Keratinocyte (primary cell): ENCODE data around the gene HDAC8. TPM values are rescaled to one million over a fixed set of nuclear protein-coding genes. Genes with fewer than 3 reads are reported as not detected.

Experiments
- DNase-seq: peaks from one replicate; pipeline ENCODE4 v3.0.0-alpha.2; 2011; ENCODE audit warnings: low read depth, missing footprints, low spot score
- FAIRE-seq: peaks from 2 replicates; lab custom pipeline; 2011; peaks lifted over from hg19 to GRCh38; lab: Jason Lieb, UNC
- H2AFZ ChIP-seq: 2 replicates; pipeline ENCODE4 v1.6.0; 2012; ENCODE audit warnings: low read length, control low read depth, inconsistent platforms; ENCODE audit not compliant: control insufficient read depth
- H3K27ac ChIP-seq: 2 replicates; pipeline ENCODE4 v1.5.1; 2011; ENCODE audit warnings: low read length; ENCODE audit not compliant: control insufficient read depth, insufficient read depth
- H3K27me3 ChIP-seq: 3 replicates; pipeline ENCODE4 v1.6.0; 2011; ENCODE audit warnings: low read length; ENCODE audit not compliant: control insufficient read depth, insufficient read depth; ENCODE audit errors: extremely low read depth
- H3K36me3 ChIP-seq, 2 experiments: 2 replicates in 1 of 2; 3 replicates in 1 of 2; pipeline ENCODE4 v1.5.1; 2011; ENCODE audit warnings: low read length in 2 of 2, mild to moderate bottlenecking in 1 of 2; ENCODE audit not compliant: control insufficient read depth in 2 of 2, insufficient read depth in 2 of 2; ENCODE audit errors: extremely low read depth in 1 of 2
- H3K4me1 ChIP-seq: 3 replicates; pipeline ENCODE4 v1.5.1; 2011; ENCODE audit warnings: low read length; ENCODE audit not compliant: control insufficient read depth, insufficient read depth; ENCODE audit errors: extremely low read depth
- H3K4me2 ChIP-seq: 3 replicates; pipeline ENCODE4 v1.6.0; 2011; ENCODE audit warnings: low read depth, low read length; ENCODE audit not compliant: control insufficient read depth, insufficient read depth; ENCODE audit errors: extremely low read depth
- H3K4me3 ChIP-seq, 3 experiments: fragments of 200-600 bp in 1 of 3; sonication (generic) in 1 of 3; 2 replicates in 2 of 3; 3 replicates in 1 of 3; pipeline ENCODE4 v1.5.1; 2011 to 2016; ENCODE audit warnings: low read length in 3 of 3, mild to moderate bottlenecking in 3 of 3, control low read depth in 2 of 3, inconsistent platforms in 1 of 3, low read depth in 1 of 3, mixed read lengths in 1 of 3, mixed run types in 1 of 3, moderate library complexity in 1 of 3; ENCODE audit not compliant: control insufficient read depth in 2 of 3, insufficient read depth in 2 of 3; ENCODE audit errors: extremely low read depth in 1 of 3
- H3K79me2 ChIP-seq: 2 replicates; pipeline ENCODE4 v1.6.0; 2012; ENCODE audit warnings: low read length; ENCODE audit not compliant: control insufficient read depth, insufficient read depth
- H3K9ac ChIP-seq: 3 replicates; pipeline ENCODE4 v1.6.0; 2011; ENCODE audit warnings: low read length; ENCODE audit not compliant: control insufficient read depth, insufficient read depth; ENCODE audit errors: extremely low read depth
- H3K9me1 ChIP-seq: 3 replicates; pipeline ENCODE4 v1.6.0; 2011; ENCODE audit warnings: low read length; ENCODE audit not compliant: control insufficient read depth, insufficient read depth; ENCODE audit errors: extremely low read depth
- H3K9me3 ChIP-seq: 2 replicates; pipeline ENCODE4 v1.5.1; 2012; ENCODE audit warnings: low read depth, low read length; ENCODE audit not compliant: control insufficient read depth
- H4K20me1 ChIP-seq: 3 replicates; pipeline ENCODE4 v1.6.0; 2011; ENCODE audit warnings: low read length; ENCODE audit not compliant: control insufficient read depth, insufficient read depth; ENCODE audit errors: extremely low read depth
- EZH2 ChIP-seq: IDR thresholded peaks from one replicate; pipeline ENCODE4 v1.6.1; 2012; ENCODE audit warnings: inconsistent platforms, mild to moderate bottlenecking, low read length, moderate library complexity
- dilution Hi-C: fragments of 300-500 bp; cut with MboI; formaldehyde crosslinking; loops from one replicate; pipeline ENCODE4 v1.7.0; 2020; ENCODE audit warnings: low sequenced_read_pairs; ENCODE audit not compliant: extremely low pct_ligation_motif_present
- polyA plus RNA-seq, 5 experiments: library from polyadenylated mRNA; depleted of rRNA in 3 of 5; stranded (reverse) in 3 of 5; stranded (forward) in 1 of 5; unstranded in 1 of 5; fragments of >200 nt; gene quantifications; 1 replicate in 1 of 5; 2 replicates in 3 of 5; 3 replicates in 1 of 5; pipeline versions ENCODE4 v1.2.1 to v1.2.3, GENCODE V29; 2011 to 2012; ENCODE audit warnings: missing spikeins in 2 of 5, low read depth in 1 of 5, low replicate concordance in 1 of 5
- TF ChIP-seq, protein P1 (sequence below), 3 experiments: IDR thresholded peaks in 1 of 3; conservative IDR thresholded peaks in 1 of 3; optimal IDR thresholded peaks in 1 of 3; 2 replicates in 2 of 3; 3 replicates in 1 of 3; pipeline versions ENCODE3 to v1.5.1; 2011; ENCODE audit warnings: low read length in 3 of 3, mild to moderate bottlenecking in 3 of 3, moderate library complexity in 2 of 3, control low read depth in 1 of 3, inconsistent platforms in 1 of 3; ENCODE audit not compliant: insufficient read depth in 2 of 3; ENCODE audit errors: extremely low read depth in 1 of 3

HDAC8 gene
- polyA plus RNA-seq, 1 donor (not counting 4 experiments of a cell fraction or from before 2014, with no cell fraction given): 27.3 TPM

DNA sequence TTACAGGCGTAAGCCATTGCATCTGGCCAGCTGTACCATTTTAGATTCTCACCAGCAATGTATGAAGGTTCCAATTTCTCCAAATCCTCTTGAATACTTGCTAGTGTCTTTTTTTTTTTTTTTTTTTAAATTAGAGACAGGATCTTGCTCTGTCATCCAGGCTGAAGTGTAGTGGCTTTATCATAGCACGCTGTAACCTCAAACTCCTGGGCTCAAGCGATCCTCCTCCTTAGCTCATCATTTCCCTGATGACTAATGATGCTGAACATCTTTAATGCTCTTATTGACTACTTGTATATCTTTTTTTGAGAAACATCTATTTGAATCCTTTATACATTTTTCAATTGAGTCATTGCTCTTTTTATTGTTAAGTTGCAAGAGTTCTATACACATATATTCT, 40.3 kb downstream of the HDAC8 start:
- Histone ChIP-seq H3K79me2 (no peaks in the 10 kb centered on the region), H2AFZ (no peak overlapping the region), H3K4me2 (no peak overlapping the region), H3K27me3 (peaks cover 9% of the 10 kb centered on the region), H4K20me1 (no peaks in the 10 kb centered on the region), H3K36me3 (no peaks in the 10 kb centered on the region), H3K4me1 (no peaks in the 10 kb centered on the region), H3K9me1 (no peaks in the 10 kb centered on the region), H3K9ac (no peak overlapping the region), H3K27ac (no peak overlapping the region), H3K4me3 (no peak overlapping the region), H3K9me3 (no peaks in the 10 kb centered on the region)
- dilution Hi-C loops: no loop called here
- FAIRE-seq: no peak
- no peak for DNase-seq
- TF ChIP-seq EZH2: no peak
- TF ChIP-seq, protein P1, sequence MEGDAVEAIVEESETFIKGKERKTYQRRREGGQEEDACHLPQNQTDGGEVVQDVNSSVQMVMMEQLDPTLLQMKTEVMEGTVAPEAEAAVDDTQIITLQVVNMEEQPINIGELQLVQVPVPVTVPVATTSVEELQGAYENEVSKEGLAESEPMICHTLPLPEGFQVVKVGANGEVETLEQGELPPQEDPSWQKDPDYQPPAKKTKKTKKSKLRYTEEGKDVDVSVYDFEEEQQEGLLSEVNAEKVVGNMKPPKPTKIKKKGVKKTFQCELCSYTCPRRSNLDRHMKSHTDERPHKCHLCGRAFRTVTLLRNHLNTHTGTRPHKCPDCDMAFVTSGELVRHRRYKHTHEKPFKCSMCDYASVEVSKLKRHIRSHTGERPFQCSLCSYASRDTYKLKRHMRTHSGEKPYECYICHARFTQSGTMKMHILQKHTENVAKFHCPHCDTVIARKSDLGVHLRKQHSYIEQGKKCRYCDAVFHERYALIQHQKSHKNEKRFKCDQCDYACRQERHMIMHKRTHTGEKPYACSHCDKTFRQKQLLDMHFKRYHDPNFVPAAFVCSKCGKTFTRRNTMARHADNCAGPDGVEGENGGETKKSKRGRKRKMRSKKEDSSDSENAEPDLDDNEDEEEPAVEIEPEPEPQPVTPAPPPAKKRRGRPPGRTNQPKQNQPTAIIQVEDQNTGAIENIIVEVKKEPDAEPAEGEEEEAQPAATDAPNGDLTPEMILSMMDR (optimal IDR thresholded peaks at IDR 0.05 in 1 of 3, IDR thresholded peaks at IDR 0.05 in 1 of 3, conservative IDR thresholded peaks at IDR 0.05 in 1 of 3; ENCODE audit: extremely low read depth in 1 of 3, insufficient read depth in 2 of 3, low read length in 3 of 3): no peak

DNA sequence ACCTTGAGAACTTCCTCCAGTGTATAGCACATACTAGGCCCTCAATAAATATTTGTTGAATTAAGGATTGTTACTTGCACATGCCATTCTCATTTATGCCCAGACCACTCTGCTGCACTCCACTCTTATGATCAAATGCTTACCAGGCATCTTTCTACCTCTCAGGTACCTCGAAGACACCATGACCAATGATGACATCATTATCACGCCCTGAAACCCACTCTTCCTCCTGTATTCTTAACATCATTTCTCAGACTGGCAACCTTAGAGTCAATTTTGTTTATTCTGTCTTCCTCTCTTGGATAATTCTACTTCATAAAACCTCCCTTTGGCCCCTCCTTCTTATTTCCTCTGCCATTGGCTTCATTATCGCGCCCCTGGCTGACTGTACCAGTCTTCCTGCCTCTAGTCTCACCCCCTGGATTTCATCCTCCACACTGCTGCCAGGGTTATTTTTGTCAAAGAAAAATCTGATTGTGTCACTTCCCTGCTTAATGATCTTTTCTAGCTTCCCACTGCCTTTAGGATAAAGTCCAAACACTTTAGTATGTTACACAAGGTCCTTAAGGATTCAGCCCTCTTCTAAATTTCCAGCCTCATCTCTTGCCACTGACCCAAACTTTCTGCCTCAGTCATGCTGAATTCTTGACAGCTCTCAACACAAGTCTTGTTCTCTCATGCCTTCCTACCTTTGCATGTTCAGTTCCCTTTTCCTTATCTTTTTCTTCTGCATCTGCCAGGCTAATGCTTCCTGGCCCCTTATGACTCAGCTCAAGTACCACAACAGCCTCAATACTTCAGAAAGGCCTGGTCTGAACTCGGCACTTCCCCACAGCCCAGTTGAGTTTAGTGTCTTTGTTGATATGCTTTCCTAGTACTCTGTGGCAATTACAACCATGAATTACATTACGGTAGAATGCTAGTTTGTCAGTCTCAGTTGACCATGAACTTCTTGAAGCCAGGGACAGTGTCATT, 45.8 kb downstream of the HDAC8 start:
- FAIRE-seq: no peak
- Histone ChIP-seq H3K27ac (no peak overlapping the region), H2AFZ (no peak overlapping the region), H3K4me2 (no peak overlapping the region), H3K9me1 (no peaks in the 10 kb centered on the region), H3K79me2 (no peaks in the 10 kb centered on the region), H3K9me3 (no peaks in the 10 kb centered on the region), H3K4me1 (peaks cover 5% of the 10 kb centered on the region), H3K36me3 (no peaks in the 10 kb centered on the region), H4K20me1 (no peaks in the 10 kb centered on the region), H3K9ac (no peak overlapping the region), H3K4me3 (no peak overlapping the region), H3K27me3 (peaks cover 9% of the 10 kb centered on the region)
- dilution Hi-C loops: no loop called here
- no peak for DNase-seq
- TF ChIP-seq EZH2: no peak
- TF ChIP-seq, protein P1 (optimal IDR thresholded peaks at IDR 0.05 in 1 of 3, IDR thresholded peaks at IDR 0.05 in 1 of 3, conservative IDR thresholded peaks at IDR 0.05 in 1 of 3; ENCODE audit: extremely low read depth in 1 of 3, insufficient read depth in 2 of 3, low read length in 3 of 3): no peak
